A673 (cell line): Measurements from ENCODE around the gene SCPEP1.

Experiments
- EZH2 ChIP-seq: fragments of 200-600 bp; sonication (generic); IDR thresholded peaks from 2 replicates; pipeline ENCODE4 v1.6.1; 2017; ENCODE audit warnings: borderline replicate concordance, low read depth, mild to moderate bottlenecking, mixed read lengths, antibody characterized with exemption, low read length; ENCODE audit not compliant: poor library complexity, severe bottlenecking
- TF ChIP-seq, protein P1 (sequence below): fragments of 300-800, 200-600 bp; sonication (generic); conservative IDR thresholded peaks from 2 replicates; pipeline ENCODE4 v1.5.1; 2017; ENCODE audit warnings: low read depth, mild to moderate bottlenecking, antibody characterized with exemption, low read length, moderate library complexity, mixed read lengths

DNA sequence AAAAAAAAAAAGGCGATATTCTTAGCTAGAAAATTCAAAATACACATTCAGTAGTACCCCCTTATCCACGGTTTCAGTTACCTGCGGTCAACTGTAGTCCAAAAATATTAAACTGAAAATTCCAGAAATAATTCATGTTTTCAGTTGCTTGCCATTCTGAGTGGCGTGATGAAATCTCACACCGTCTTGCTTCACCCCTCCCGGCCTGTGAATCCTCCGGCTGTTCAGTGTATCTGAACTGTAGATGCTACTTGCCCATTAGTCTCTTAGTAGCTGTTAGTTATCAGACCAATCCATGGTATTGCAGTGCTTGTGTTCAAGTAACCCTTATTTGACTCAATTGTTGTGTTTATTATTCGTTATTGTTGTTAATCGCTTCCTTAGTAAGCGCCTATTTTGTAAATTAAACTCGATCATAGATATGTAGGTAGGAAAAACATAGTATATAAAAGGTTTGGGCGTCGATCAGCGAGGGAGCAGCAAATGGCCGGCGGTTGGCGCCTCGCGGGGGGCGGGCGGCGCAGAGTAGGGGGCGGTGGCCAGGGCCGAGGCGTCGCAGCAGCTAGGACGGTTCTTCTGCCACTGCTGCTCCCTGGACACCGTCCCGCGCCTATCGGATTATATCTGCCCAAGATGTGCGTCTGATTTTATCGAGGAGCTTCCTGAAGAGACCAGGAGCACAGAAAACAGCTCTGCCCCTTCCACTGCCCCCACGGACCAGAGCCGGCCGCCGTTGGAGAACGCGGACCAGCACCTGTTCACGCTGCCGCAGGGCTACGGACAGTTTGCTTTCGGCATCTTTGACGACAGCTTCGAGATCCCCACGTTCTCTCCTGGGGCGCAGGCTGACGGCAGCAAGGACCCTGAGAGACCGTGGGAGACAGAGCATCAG lies 67.3 kb downstream of the SCPEP1 start:
- TF ChIP-seq, protein P1, sequence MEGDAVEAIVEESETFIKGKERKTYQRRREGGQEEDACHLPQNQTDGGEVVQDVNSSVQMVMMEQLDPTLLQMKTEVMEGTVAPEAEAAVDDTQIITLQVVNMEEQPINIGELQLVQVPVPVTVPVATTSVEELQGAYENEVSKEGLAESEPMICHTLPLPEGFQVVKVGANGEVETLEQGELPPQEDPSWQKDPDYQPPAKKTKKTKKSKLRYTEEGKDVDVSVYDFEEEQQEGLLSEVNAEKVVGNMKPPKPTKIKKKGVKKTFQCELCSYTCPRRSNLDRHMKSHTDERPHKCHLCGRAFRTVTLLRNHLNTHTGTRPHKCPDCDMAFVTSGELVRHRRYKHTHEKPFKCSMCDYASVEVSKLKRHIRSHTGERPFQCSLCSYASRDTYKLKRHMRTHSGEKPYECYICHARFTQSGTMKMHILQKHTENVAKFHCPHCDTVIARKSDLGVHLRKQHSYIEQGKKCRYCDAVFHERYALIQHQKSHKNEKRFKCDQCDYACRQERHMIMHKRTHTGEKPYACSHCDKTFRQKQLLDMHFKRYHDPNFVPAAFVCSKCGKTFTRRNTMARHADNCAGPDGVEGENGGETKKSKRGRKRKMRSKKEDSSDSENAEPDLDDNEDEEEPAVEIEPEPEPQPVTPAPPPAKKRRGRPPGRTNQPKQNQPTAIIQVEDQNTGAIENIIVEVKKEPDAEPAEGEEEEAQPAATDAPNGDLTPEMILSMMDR, result no peak
- TF ChIP-seq EZH2, result no peak
